Keratinocyte (primary cell): ENCODE measurements around the gene JAZF1. TPM values are rescaled to one million over a fixed set of nuclear protein-coding genes. Genes with fewer than 3 reads are reported as not detected.

Source experiments
- DNase-seq: peaks from one replicate; pipeline ENCODE4 v3.0.0-alpha.2; 2011; ENCODE audit warnings: low read depth, missing footprints, low spot score
- FAIRE-seq: peaks from 2 replicates; lab custom pipeline; 2011; peaks lifted over from hg19 to GRCh38; lab: Jason Lieb, UNC
- H2AFZ ChIP-seq: 2 replicates; pipeline ENCODE4 v1.6.0; 2012; ENCODE audit warnings: low read length, control low read depth, inconsistent platforms; ENCODE audit not compliant: control insufficient read depth
- H3K27ac ChIP-seq: 2 replicates; pipeline ENCODE4 v1.5.1; 2011; ENCODE audit warnings: low read length; ENCODE audit not compliant: control insufficient read depth, insufficient read depth
- H3K27me3 ChIP-seq: 3 replicates; pipeline ENCODE4 v1.6.0; 2011; ENCODE audit warnings: low read length; ENCODE audit not compliant: control insufficient read depth, insufficient read depth; ENCODE audit errors: extremely low read depth
- H3K36me3 ChIP-seq, 2 experiments: 2 replicates in 1 of 2; 3 replicates in 1 of 2; pipeline ENCODE4 v1.5.1; 2011; ENCODE audit warnings: low read length in 2 of 2, mild to moderate bottlenecking in 1 of 2; ENCODE audit not compliant: control insufficient read depth in 2 of 2, insufficient read depth in 2 of 2; ENCODE audit errors: extremely low read depth in 1 of 2
- H3K4me1 ChIP-seq: 3 replicates; pipeline ENCODE4 v1.5.1; 2011; ENCODE audit warnings: low read length; ENCODE audit not compliant: control insufficient read depth, insufficient read depth; ENCODE audit errors: extremely low read depth
- H3K4me2 ChIP-seq: 3 replicates; pipeline ENCODE4 v1.6.0; 2011; ENCODE audit warnings: low read depth, low read length; ENCODE audit not compliant: control insufficient read depth, insufficient read depth; ENCODE audit errors: extremely low read depth
- H3K4me3 ChIP-seq, 3 experiments: fragments of 200-600 bp in 1 of 3; sonication (generic) in 1 of 3; 2 replicates in 2 of 3; 3 replicates in 1 of 3; pipeline ENCODE4 v1.5.1; 2011 to 2016; ENCODE audit warnings: low read length in 3 of 3, mild to moderate bottlenecking in 3 of 3, control low read depth in 2 of 3, inconsistent platforms in 1 of 3, low read depth in 1 of 3, mixed read lengths in 1 of 3, mixed run types in 1 of 3, moderate library complexity in 1 of 3; ENCODE audit not compliant: control insufficient read depth in 2 of 3, insufficient read depth in 2 of 3; ENCODE audit errors: extremely low read depth in 1 of 3
- H3K79me2 ChIP-seq: 2 replicates; pipeline ENCODE4 v1.6.0; 2012; ENCODE audit warnings: low read length; ENCODE audit not compliant: control insufficient read depth, insufficient read depth
- H3K9ac ChIP-seq: 3 replicates; pipeline ENCODE4 v1.6.0; 2011; ENCODE audit warnings: low read length; ENCODE audit not compliant: control insufficient read depth, insufficient read depth; ENCODE audit errors: extremely low read depth
- H3K9me1 ChIP-seq: 3 replicates; pipeline ENCODE4 v1.6.0; 2011; ENCODE audit warnings: low read length; ENCODE audit not compliant: control insufficient read depth, insufficient read depth; ENCODE audit errors: extremely low read depth
- H3K9me3 ChIP-seq: 2 replicates; pipeline ENCODE4 v1.5.1; 2012; ENCODE audit warnings: low read depth, low read length; ENCODE audit not compliant: control insufficient read depth
- H4K20me1 ChIP-seq: 3 replicates; pipeline ENCODE4 v1.6.0; 2011; ENCODE audit warnings: low read length; ENCODE audit not compliant: control insufficient read depth, insufficient read depth; ENCODE audit errors: extremely low read depth
- CTCF ChIP-seq, 3 experiments: IDR thresholded peaks in 1 of 3; conservative IDR thresholded peaks in 1 of 3; optimal IDR thresholded peaks in 1 of 3; 2 replicates in 2 of 3; 3 replicates in 1 of 3; pipeline versions ENCODE3 to v1.5.1; 2011; ENCODE audit warnings: low read length in 3 of 3, mild to moderate bottlenecking in 3 of 3, moderate library complexity in 2 of 3, control low read depth in 1 of 3, inconsistent platforms in 1 of 3; ENCODE audit not compliant: insufficient read depth in 2 of 3; ENCODE audit errors: extremely low read depth in 1 of 3
- EZH2 ChIP-seq: IDR thresholded peaks from one replicate; pipeline ENCODE4 v1.6.1; 2012; ENCODE audit warnings: inconsistent platforms, mild to moderate bottlenecking, low read length, moderate library complexity
- dilution Hi-C: fragments of 300-500 bp; cut with MboI; formaldehyde crosslinking; loops from one replicate; pipeline ENCODE4 v1.7.0; 2020; ENCODE audit warnings: low sequenced_read_pairs; ENCODE audit not compliant: extremely low pct_ligation_motif_present
- polyA plus RNA-seq, 5 experiments: library from polyadenylated mRNA; depleted of rRNA in 3 of 5; stranded (reverse) in 3 of 5; stranded (forward) in 1 of 5; unstranded in 1 of 5; fragments of >200 nt; gene quantifications; 1 replicate in 1 of 5; 2 replicates in 3 of 5; 3 replicates in 1 of 5; pipeline versions ENCODE4 v1.2.1 to v1.2.3, GENCODE V29; 2011 to 2012; ENCODE audit warnings: missing spikeins in 2 of 5, low read depth in 1 of 5, low replicate concordance in 1 of 5

Gene JAZF1
- polyA plus RNA-seq, 1 donor (not counting 4 experiments of a cell fraction or from before 2014, with no cell fraction given), result 2.5 TPM

- FAIRE-seq (no peak), DNase-seq (no peak)
- no peaks in the 10 kb centered on the region for H3K79me2 ChIP-seq
- H3K9me3 ChIP-seq, result no peaks in the 10 kb centered on the region
- dilution Hi-C loops, result no loop called here
- no peaks in the 10 kb centered on the region for H3K36me3 ChIP-seq
- H3K9me1 ChIP-seq, result no peaks in the 10 kb centered on the region
- H3K4me2 ChIP-seq, result no peak overlapping the region
- no peaks in the 10 kb centered on the region for H3K4me1 ChIP-seq
- no peak overlapping the region for H2AFZ ChIP-seq
- H3K9ac ChIP-seq, result no peak overlapping the region
- TF ChIP-seq CTCF (optimal IDR thresholded peaks at IDR 0.05 in 1 of 3, IDR thresholded peaks at IDR 0.05 in 1 of 3, conservative IDR thresholded peaks at IDR 0.05 in 1 of 3; ENCODE audit: extremely low read depth in 1 of 3, insufficient read depth in 2 of 3, low read length in 3 of 3), result no peak
- TF ChIP-seq EZH2, result no peak
- no peak overlapping the region for H3K27ac ChIP-seq
- H3K27me3 ChIP-seq, result no peaks in the 10 kb centered on the region
- H3K4me3 ChIP-seq, result no peak overlapping the region
- no peaks in the 10 kb centered on the region for H4K20me1 ChIP-seq
These were observed 104.0 kb downstream of the JAZF1 start for GRCh38 chr7:28076423-28077200.

GRCh38 chr7:28075674-28076358 is 104.8 kb downstream of the JAZF1 start:
- no peak overlapping the region for H3K27ac ChIP-seq
- TF ChIP-seq EZH2 (no peak), CTCF (optimal IDR thresholded peaks at IDR 0.05 in 1 of 3, IDR thresholded peaks at IDR 0.05 in 1 of 3, conservative IDR thresholded peaks at IDR 0.05 in 1 of 3; ENCODE audit: extremely low read depth in 1 of 3, insufficient read depth in 2 of 3, low read length in 3 of 3) (no peak)
- H3K4me2 ChIP-seq, result no peak overlapping the region
- no peaks in the 10 kb centered on the region for H3K9me3 ChIP-seq
- H3K9me1 ChIP-seq, result no peaks in the 10 kb centered on the region
- DNase-seq (no peak), FAIRE-seq (no peak)
- H3K36me3 ChIP-seq, result no peaks in the 10 kb centered on the region
- no peaks in the 10 kb centered on the region for H3K27me3 ChIP-seq
- no peaks in the 10 kb centered on the region for H3K4me1 ChIP-seq
- dilution Hi-C loops, result no loop called here
- no peaks in the 10 kb centered on the region for H3K79me2 ChIP-seq
- no peak overlapping the region for H3K4me3 ChIP-seq
- H4K20me1 ChIP-seq, result no peaks in the 10 kb centered on the region
- no peak overlapping the region for H3K9ac ChIP-seq
- no peak overlapping the region for H2AFZ ChIP-seq
